Activated CD8-positive, alpha-beta memory T cell treated with anti-CD3 and anti-CD28 coated beads, Interleukin-2, amount 50 U/mL, for 1 hour (primary cell): ENCODE results near the gene KRT2.

Experiments used
- DNase-seq: peaks from one replicate; pipeline ENCODE4 v3.0.0-alpha.2; 2020; ENCODE audit errors: extremely low read depth

KRT2 gene

GRCh38 chr12:52651726-52652261, at the start of gene KRT2:
TSS of gene KRT2 (minus strand) at chr12:52652211. CDS start at chr12:52652142, 69 bp downstream.
- no peak for DNase-seq

GRCh38 chr12:52701281-52701680, 49.3 kb upstream of the KRT2 start:
- no peak for DNase-seq

- DNase-seq: no peak
Measured at GRCh38 chr12:52699960-52700359, 47.9 kb upstream of the KRT2 start.

- no peak for DNase-seq
Measured at GRCh38 chr12:52699373-52699772, 47.4 kb upstream of the KRT2 start.

- DNase-seq: no peak
Measured at GRCh38 chr12:52698651-52699340, 46.8 kb upstream of the KRT2 start.

GRCh38 chr12:52697058-52697582, 45.1 kb upstream of the KRT2 start:
- DNase-seq: no peak

- no peak for DNase-seq
Measured at GRCh38 chr12:52696588-52696987, 44.6 kb upstream of the KRT2 start.

GRCh38 chr12:52695039-52695438, 43.0 kb upstream of the KRT2 start:
- no peak for DNase-seq

GRCh38 chr12:52694151-52694550, 42.1 kb upstream of the KRT2 start:
- DNase-seq: no peak

GRCh38 chr12:52693261-52693660, 41.2 kb upstream of the KRT2 start:
- no peak for DNase-seq

- no peak for DNase-seq
Measured at GRCh38 chr12:52692254-52692653, 40.2 kb upstream of the KRT2 start.

- DNase-seq: no peak
Measured at GRCh38 chr12:52691841-52692150, 39.8 kb upstream of the KRT2 start.

- DNase-seq: no peak
Measured at GRCh38 chr12:52691076-52691840, 39.2 kb upstream of the KRT2 start.

GRCh38 chr12:52690351-52691075, 38.5 kb upstream of the KRT2 start:
- no peak for DNase-seq

GRCh38 chr12:52689936-52690335, 37.9 kb upstream of the KRT2 start:
- DNase-seq: no peak

- no peak for DNase-seq
Measured at GRCh38 chr12:52689239-52689638, 37.2 kb upstream of the KRT2 start.

GRCh38 chr12:52688481-52688880, 36.5 kb upstream of the KRT2 start:
- DNase-seq: no peak

- DNase-seq: no peak
Measured at GRCh38 chr12:52687497-52688385, 35.7 kb upstream of the KRT2 start.

- no peak for DNase-seq
Measured at GRCh38 chr12:52686756-52687487, 34.9 kb upstream of the KRT2 start.

- DNase-seq: no peak
Measured at GRCh38 chr12:52686063-52686462, 34.1 kb upstream of the KRT2 start.
